ENCODE measurements around the gene FSCN2.

The FSCN2 gene

GRCh38 chr17:81511804-81512561 is 16.2 kb upstream of the FSCN2 start:
- peak in 1 of 2 donors; percentile 26 for DNase-seq (ENCODE audit: low read depth in 1 of 2, low spot score in 1 of 2)

GRCh38 chr17:81512562-81513371 is 15.4 kb upstream of the FSCN2 start, which contains the start of gene ACTG1:
Gene ACTG1 (minus strand): TSS chr17:81512799. CDS start chr17:81512354, 445 bp downstream.
- DNase-seq (ENCODE audit: low read depth in 1 of 2, low spot score in 1 of 2), result peak; percentile 84 to 91

DNA sequence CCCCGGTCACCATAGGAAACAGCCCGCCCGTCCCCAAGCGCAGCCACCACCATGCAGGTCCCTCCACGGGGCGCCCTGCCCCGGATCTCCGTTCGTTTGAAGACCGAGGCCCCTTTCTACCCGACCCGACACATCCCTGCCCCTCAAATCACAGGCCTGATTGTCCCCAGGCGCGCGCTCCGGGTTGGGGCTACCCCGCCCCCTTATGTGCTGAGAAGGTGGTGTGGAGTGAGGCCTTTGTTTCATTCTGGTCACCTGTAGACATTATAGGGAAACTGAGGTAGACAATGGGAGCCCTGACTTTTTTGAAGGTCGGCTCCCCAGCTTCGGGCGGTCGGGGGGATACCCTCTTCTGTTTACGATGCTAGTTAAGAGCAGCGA is 14.8 kb upstream of the FSCN2 start:
- DNase-seq (ENCODE audit: low read depth in 1 of 2, low spot score in 1 of 2), result no peak

- no peak for DNase-seq (ENCODE audit: low read depth in 1 of 2, low spot score in 1 of 2)
Measured at GRCh38 chr17:81513753-81514488, 14.3 kb upstream of the FSCN2 start.

- DNase-seq (ENCODE audit: low read depth in 1 of 2, low spot score in 1 of 2), result no peak
Measured at GRCh38 chr17:81514489-81514738, 13.8 kb upstream of the FSCN2 start.

GRCh38 chr17:81514739-81515529 is 13.2 kb upstream of the FSCN2 start:
- DNase-seq (ENCODE audit: low read depth in 1 of 2, low spot score in 1 of 2), result peak in 1 of 2 donors; percentile 61

- no peak for DNase-seq (ENCODE audit: low read depth in 1 of 2, low spot score in 1 of 2)
Measured at GRCh38 chr17:81515530-81516041, 12.6 kb upstream of the FSCN2 start.

DNA sequence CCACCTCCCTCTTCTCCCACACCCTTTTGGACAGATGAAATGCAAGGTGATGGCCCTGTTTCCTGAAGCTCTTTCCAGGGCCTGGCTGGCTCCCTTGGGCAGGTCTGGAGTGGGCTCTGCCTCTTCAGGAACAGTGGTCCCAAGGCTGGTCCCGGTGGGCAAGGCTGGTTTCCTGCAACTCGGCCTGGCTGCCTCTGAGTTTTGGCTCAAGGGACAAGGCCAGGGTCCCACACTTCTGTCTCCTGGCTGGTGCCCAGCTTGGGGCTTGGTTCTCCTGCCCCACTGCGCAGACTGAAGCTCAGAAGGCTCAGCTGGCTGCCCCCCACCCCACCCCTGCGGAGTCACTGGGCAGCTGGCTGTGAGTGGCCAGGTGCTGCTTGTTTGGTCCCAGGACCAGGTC is 11.7 kb upstream of the FSCN2 start:
- DNase-seq (ENCODE audit: low read depth in 1 of 2, low spot score in 1 of 2), result no peak

DNA sequence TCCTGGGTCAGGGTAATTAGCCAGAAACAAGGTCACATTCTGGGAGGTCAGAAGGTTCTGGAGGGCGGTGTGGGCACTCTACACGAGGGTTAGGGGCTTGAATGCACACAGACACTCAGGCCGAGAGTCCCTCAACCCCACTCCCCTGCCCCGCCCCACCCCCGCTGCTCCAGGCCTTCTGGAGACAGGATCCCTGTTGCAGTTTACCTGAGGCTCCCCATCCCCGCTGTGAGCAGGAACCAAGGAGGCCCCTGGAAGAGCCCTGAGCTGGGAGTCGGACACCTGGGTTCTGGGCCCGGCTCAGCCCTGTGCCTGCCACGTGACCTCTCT is 11.2 kb upstream of the FSCN2 start:
- DNase-seq (ENCODE audit: low read depth in 1 of 2, low spot score in 1 of 2), result no peak

DNA sequence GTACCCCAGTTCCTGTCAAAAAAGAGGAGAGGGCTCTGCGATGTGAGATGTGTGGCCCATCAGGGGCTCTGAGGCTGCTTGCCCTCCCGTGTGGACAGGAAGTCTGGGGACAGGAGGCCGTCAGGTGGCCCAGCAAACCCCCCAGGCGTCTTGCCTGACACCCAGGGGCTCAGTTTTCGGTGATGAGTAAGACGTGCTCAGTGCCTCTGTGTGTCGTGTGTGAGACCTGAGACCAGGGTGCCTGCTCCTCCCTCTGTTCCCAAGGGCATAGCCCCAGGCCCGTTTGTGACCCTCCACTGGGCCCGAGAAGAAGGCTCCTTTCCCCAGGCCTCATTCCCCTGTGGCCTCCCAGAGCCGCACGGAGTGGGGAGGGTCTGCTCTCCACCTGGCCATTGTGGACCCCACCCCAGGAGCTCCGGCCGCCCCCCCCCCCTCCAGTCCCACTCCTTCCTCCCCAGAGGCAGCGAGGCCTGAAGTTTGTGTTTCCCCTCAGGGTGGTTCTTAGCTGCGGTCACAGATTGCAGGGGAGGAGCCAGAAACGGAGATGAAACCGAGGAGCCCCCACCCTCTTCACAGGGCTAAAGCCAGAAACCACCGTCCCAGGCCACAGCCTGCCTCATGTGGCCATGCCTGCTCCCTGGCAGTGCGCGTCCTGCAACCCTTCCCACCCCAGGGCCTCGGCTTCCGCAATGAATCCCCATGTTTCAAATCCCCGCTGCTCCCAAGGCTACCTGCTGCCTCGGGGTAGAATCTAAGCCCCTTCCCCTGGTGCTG is 10.7 kb upstream of the FSCN2 start:
- no peak for DNase-seq (ENCODE audit: low read depth in 1 of 2, low spot score in 1 of 2)

GRCh38 chr17:81518113-81518784 is 9.9 kb upstream of the FSCN2 start:
- no peak for DNase-seq (ENCODE audit: low read depth in 1 of 2, low spot score in 1 of 2)

DNA sequence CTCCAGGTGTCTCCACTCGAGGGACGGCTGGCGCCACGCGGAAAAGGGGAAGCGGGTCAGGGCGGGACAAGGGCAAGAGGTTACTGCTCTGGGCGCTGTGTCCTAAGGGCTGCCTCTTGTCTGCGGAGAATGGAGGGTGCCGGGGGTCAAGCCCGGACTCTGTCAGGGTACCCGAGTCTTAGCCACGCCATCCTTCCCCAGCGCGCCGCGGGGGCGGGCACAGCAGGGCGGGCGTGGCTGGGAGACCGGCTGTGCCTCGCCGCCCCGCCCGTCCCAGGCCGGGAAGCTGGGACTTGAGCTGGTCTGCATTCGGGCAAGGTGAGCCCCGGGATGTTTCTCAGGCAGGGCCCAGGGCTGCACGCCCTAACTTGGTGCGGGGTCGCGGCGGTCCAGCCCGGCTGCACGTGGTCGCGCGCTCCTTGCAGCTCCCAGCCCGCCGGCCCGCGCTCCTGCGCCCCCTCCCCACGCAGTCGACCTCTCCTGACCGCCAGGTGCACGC is 9.3 kb upstream of the FSCN2 start:
- DNase-seq (ENCODE audit: low read depth in 1 of 2, low spot score in 1 of 2), result no peak

- DNase-seq (ENCODE audit: low read depth in 1 of 2, low spot score in 1 of 2), result peak in 1 of 2 donors; percentile 58
Measured at GRCh38 chr17:81519284-81520020, 8.7 kb upstream of the FSCN2 start.

- no peak for DNase-seq (ENCODE audit: low read depth in 1 of 2, low spot score in 1 of 2)
Measured at GRCh38 chr17:81520021-81520901, 7.9 kb upstream of the FSCN2 start.

- DNase-seq (ENCODE audit: low read depth in 1 of 2, low spot score in 1 of 2), result no peak
Measured at GRCh38 chr17:81522491-81523401, 5.4 kb upstream of the FSCN2 start.

DNA sequence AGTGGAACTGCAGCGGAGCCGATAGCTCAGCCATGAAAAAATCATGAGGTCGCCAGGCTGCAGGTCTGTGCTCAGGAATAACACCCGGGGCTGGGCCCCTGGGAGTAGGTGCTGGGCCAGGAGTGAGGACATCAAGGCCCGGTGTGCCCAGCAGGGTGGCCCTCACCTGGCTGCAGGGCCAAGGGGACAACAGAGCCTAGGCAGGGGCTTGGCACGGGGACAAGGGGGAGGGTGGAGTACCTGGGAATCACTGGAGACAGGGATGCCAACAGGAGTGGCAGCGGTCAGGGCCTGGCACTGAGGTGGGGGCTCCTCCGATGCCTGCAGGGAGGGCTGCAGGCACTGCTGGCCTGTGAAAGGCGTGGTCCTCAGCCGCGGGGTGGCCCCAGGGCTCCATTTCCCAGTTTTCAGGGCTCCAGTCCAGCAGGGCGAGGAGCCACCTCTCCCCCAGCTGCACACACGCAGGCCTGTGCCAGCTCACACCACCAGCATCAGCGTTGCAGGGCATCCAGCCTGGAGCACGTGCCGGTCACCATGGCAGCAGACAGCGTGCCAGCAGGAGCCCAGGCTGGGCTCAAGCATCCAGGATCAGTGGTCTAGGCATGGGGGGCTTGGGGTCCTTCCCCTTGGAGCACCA is 4.7 kb upstream of the FSCN2 start:
- DNase-seq (ENCODE audit: low read depth in 1 of 2, low spot score in 1 of 2), result no peak

Data from stimulated activated CD4-positive, alpha-beta T cell treated with anti-CD3 and anti-CD28 coated beads, Interleukin-15, amount 100 ng/mL, for 1 hour (primary cell).